ENCODE results near the gene GFOD2.
"Not testable (repeated sequence)": the region's sequence is repeated elsewhere in the genome, so short reads cannot be mapped to it uniquely, and the experiment has no call there.

GFOD2 gene

DNA sequence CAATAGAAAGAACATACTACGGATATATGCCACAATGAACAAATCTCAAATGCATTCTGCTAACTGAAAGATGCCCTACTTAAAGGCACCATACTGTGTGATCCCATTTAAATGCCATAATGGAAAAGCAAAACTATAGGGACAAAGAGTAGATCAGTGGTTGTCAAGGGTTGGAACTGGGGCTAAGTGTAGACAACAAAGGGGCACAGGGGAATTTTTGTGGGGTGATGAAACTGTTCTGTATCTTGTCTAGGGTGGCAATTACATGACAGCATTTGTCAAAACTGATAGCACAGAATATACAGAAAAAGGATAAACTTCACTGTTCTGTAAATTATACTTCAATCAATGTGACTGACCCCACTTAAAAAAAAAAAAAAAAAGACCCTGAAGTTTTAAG lies 17.7 kb downstream of the GFOD2 start:
- DNase-seq, result no peak

DNA sequence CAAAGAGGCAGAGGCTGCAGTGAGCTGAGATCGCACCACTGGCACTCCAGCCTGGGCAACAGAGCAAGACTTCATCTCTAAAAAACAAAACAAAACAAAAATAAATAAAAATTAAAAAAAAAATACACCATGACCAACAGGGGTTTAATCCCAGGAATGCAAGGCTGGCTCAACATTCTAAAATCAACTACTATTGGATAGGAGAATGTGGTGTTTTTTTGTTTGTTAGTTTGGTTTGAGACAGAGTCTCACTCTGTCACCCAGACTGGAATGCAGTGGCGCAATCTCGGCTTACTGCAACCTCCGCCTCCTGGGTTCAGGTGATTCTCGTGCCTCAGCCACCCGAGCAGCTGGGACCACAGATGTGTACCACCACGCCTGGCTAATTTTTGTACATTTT lies 19.9 kb downstream of the GFOD2 start:
- DNase-seq, result no peak

DNA sequence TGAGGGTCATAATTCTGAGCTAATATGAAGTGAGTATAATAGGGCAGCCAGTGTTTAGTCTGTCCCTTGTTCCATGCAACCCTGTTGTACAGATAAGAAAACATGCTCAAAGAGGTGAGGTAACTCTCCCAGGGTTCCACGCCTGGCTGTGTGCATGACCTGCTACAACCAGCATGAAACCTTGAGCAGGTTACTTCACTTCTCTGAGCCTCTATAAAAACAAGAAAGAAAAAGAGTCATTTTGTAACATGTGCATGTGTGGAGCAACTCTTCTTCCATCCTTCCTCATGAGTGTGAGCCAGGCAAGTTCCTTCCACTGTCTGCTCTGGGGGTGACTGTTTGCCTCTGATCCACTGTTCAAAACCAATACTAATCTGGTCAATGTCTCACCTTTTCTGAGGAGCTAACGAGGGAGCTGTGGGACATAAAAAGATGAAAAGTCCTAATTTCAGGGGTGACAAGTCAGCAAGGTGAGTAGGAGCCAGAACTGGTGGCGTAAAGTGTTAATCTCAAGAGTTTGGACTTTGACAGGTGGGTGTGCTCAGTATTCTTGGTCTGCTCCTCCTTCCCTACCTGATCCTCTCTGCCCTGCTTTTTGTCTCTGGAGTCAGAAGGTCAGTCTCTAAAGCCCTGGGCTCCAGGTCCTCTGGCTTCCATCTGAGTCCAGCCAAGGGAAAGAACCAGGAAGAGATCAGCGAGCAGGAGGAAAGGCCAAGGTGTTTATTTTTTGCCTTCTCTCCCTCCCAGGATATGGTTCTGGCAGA lies 21.5 kb downstream of the GFOD2 start:
- no peak for DNase-seq

DNA sequence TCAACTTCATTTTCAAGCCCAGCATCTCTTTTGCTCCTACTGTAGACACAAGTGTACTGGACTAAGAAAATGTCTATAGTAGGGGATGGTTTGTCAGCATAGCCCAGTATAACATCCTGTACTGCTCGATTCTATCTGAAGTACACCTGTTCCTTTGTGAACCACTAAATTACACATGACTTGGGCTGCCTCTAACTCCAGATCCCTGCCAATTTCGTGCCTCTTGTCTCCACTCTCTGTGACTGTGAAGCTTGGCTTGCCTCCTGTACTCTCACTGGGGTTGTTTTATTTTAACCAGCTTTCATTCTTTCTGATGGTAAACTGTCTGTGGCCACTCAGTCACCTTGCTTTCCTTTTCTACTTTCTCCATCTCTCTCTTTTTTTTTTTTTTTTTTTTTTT lies 24.5 kb downstream of the GFOD2 start:
- no peak for DNase-seq

DNA sequence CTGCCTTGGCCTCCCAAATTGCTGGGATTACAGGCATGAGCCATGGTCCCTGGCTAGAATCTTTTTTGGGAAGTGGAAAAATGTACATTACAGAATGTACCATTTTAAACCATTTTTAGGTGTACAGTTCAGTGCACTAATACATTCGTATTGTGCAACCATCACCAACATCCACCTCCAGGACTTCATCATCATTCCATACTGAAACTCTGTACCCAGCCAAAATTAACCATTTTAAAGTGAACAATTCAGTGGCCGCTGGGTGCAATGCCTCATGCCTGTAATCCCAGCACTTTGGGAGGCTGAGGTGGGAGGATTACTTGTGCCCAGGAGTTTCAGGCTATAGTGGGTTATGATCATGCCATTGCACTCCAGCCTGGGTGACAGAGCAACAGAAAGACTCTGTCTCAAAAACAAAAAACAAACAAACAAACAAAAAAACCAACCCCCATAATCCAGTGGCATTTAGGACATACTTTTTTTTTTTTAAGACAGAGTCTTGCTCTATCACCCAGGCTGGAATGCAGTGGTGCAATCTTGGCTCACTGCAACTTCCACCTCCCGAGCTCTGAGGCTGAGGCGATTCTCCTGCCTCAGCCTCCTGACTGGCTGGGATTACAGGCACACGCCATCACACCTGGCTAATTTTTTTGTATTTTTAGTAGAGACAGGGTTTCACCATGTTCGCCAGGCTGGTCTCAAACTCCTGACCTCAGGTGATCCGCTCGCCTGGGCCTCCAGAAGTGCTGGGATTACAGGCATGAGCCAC lies 25.4 kb downstream of the GFOD2 start:
- DNase-seq, result not testable (repeated sequence)

DNA sequence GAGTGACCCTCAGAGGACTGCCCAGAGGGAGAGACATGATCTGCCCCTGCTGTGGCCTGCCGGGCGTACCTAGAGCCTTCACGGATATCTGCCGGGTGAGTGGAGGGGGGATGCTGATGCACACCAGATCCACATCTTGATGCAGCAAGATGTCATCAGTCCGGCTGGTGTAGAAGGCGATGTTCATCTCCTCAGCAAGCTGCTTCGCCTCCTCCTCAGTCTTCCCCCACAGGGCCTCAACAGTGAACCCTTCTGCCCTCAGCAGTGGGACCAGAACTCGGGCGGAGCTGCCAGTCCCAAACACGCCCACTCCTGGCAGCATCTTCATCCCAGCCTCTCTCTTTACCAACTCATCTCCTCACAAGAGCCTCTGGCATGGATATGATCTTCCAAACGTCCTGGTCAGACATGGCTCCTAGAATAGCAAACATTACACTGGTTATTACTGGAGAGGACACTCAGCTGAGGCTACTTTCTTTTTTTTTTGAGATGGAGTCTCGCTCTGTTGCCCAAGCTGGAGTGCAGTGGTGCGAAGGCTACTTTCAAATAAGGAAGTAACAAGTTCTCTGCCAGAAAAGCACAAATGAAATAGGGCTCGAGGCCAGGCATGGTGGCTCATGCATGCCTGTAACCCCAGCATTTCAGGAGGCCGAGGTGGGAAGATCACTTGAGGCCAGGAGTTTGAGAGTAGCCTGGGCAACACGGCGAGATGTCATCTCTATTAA lies 33.6 kb downstream of the GFOD2 start:
- no peak for DNase-seq

DNA sequence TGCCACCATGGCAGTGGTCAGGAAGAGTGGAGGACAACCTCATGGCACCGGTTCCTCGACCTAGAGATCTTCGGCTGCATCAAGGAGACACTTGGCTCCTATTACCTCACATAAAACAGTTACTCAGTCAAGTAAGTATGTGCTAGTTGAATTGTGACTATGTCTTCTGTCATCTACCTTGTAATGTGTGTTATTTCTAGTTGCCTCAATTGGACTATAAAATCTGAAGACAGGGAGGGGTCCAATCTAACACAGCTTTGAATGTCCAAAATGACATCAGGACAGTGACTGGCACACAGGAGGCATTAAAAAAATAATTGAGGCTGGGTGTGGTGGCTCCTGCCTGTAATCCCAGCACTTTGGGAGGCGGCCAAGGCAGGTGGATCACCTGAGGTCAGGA lies 35.3 kb downstream of the GFOD2 start:
- no peak for DNase-seq

DNA sequence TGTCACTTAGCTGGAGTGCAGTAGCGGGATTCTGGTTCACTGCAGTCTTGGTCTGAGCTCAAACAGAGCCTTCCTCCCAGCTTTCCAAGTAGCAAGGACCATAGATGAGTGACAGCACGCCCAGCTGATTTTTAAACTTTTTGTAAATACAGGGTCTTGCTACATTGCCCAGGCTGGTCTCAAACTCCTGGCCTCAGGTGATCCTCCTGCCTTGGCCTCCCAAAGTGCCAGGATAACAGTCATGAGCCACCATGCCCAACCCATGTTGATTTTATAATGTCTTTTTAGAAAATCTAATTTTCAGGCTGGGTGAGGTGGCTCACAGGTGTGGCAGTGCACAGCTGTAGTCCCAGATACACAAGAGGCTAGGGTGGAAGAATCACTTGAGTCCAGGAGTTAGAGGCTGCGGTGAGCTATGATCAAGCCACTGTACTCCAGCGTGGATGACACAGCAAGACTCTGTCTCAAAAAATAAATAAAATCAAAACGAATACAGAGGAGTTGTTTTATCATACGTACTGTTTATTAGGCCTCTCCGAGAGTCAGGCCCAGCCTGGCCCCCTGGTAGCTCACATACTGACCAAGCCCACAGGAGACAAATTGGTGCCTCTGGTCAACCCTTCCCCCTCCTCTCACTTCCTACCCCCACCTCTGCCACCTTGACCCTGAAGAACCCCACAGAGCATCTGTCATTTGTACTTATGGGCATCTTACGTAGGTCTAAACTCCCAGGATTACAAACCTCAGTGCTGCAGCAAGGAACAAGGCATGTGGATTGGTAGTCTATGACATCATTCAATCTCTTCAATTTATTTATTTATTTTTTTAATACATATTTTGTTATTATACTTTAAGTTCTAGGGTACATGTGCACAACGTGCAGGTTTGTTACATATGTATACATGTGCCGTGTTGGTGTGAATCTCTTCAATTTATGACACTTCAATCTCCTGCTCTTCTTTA lies 38.9 kb downstream of the GFOD2 start:
- no peak for DNase-seq

DNA sequence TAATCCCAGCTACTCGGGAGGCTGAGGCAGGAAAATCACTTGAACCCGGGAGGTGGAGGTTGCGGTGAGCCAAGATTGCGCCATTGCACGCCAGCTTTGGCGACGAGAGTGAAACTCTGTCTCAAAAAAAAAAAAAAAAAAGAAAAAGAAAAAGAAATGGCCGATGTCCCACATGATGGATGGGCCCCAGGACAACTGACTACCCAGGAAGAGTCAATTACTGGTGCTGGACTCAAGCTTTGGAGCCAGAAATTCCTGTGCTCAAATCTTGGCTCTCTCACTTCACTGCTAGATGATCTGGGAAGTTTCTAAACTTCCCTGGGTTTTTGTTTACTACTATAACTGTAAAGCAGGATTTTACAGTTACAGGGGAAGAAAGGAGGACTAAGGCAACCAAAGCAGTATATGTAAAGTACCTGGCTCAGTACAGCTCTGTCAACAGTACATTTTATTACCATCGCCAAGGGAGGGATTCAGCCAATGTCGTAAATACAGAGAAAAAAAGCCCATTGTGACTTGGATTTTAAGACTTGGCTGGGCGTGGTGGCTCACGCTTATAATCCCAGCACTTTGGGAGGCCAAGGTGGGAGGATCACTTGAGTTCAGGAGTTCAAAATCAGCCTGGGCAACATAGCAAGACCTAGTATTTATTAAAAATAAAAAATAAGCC lies 40.6 kb downstream of the GFOD2 start:
- no peak for DNase-seq

DNA sequence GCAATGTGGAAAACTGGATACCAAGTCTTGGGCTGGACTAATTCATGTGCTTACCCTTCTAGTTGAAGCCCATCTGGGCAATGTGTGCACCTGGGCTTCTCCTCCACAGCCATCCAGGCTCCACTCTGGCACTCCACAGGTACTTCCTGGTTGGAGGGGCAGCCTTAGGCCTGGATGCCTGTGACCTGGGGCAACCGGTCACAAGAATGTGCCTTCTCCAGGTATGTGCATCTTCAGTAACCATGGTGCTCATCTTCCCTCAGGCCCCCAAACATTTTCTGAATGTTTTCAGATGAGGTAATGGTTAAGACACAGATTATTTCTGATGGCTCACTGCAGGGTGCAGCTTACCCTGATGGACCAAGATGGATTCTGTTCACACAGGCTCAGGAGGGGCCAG lies 41.4 kb downstream of the GFOD2 start:
- DNase-seq, result no peak

DNA sequence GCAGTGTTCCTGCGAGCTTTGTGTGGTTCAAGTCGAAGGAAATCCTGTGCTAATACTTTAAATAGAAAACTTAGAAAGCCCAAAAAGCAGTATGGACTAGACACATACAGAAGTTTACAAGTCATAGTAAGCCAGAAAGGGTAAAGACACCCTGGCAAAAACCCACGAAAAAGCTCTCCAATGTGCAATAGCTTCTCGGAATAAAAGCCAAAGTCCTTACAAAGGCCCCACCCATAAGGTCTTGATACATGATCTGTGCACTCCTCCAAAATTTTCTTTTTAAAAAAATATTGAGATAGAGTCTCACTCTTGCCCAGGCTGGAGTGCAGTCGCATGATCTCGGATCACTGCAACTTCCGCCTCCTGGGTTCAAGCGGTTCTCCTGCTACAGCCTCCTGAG lies 42.2 kb downstream of the GFOD2 start:
- no peak for DNase-seq

DNA sequence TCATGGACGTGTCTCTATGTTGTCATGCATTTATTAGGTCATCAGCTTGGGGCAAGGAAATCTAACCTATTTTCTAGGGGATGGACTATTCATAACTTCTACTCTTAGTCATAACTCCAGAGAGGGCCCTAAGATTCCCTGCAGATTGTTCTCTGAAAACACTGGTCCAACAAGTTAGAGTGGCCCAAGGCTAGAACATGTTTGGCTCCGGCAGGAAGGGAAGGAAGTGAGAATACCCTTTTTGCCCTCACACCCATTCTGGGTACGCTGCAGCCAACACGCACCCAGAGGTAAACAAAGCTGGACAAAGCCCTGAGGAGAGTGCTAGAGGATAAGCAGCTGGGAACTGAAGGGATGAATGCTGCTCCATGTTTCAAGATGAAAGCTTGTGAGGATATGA lies 42.6 kb downstream of the GFOD2 start:
- DNase-seq, result no peak

DNA sequence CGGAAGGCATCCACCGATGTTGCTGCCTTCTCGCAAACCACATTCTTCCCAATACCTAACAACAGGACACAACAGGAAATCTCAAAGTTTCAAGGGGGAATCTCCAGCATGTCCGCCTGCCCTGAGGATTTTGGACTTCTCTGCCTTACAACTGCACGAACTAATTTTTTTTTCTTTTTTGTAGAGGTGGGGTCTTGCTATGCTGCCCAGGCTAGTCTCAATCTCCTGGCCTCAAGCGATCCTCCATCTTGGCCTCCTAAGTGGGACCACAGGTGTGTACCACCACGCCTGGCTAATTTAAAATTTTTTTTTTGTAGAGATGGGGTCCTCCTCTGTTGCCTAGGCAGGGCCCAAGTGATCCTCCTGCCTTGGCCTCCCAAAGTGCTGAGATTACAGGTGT lies 43.1 kb downstream of the GFOD2 start:
- DNase-seq, result no peak

DNA sequence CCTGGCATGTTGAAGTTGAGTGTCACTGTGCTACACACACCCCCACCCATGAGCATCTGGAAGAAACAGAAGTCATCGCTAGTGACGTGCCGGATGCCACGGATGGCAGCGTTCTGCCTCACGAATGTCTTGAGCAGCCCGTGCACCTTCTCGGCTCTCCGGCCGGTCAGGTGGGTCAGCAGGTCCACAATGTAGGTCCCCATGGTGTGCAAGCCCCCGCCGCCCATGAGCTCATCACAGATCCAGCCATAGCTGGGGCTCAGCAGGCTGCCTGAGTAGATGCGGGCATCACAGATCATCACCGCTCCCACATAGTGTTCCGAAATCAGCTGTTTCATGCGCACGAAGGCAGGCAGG lies 43.6 kb downstream of the GFOD2 start:
- no peak for DNase-seq

DNA sequence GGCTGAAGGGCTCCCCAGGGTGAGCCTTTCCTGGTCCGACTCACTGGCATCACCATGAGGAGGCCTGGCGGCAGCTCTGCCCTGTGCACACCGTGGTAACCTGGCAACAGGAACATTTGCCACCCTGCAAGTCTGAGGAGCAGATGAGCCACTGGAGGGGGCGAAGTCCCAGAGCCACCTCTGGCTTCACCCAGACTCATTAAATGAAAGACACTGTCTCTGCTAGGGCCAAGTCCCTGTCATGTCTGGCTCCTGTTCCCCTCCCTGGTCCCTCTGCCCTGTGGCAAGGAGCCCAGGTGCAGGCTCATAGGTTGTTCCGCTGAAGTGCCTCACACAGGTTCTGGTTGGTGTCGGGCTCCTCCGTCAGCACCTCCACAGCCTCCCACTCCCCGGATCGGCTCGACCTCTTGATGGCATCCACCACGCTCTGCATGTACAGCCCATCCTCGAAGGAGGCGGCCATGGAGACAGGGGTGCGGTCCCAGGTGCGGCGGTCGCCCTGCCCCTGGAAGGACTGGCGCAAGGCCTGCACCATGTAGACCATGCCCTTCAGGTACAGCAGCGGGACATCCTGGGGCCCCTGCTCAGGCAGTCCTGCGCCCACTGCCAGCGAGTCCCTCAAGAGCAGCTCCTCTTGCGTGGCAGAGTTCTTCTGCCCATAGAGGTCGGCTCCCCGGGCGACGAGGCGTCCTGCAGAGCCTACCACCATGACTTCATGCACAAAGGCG lies 44.1 kb downstream of the GFOD2 start:
- DNase-seq, result no peak

DNA sequence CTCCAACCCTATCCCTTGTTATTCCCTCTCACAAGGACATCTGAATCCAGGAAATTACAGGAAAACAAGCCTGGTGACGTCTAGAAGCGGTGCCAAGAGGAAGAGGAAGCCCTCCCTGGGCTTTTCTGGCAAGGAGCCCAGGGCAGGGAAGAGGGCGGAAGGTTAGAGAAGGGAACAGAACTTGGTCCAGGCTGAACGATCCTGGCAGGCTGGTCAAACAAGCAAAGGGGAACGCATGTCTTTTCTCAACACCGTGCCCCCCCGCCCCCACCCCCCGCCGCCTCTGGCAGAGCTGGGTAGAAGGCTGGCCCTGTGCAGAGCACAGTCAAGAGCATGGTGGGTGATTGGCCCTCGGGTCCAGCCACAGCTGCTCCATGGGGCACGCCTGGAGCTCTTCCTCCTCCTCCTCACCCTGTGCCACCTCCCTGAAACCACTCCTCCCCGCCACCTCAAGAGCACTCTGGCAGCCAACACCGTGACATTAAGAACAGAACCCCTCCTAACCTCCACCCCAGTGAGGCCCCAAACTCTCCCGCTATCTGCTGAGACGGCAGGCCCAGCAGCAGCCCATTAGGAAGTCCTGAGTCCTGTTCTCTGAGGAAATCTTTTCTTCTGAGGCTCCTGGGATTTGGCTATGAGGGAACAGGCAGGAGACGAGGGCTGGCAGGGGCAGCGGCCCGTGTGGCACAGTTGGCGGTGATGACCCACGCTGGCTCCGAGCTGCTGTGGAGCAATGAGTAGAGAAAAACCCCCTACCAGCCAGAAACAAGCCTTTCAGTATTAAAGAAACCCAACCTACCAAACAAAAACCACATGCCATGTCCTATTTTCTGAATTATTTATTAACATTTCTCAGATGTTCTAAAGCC lies 45.2 kb downstream of the GFOD2 start:
- no peak for DNase-seq

DNA sequence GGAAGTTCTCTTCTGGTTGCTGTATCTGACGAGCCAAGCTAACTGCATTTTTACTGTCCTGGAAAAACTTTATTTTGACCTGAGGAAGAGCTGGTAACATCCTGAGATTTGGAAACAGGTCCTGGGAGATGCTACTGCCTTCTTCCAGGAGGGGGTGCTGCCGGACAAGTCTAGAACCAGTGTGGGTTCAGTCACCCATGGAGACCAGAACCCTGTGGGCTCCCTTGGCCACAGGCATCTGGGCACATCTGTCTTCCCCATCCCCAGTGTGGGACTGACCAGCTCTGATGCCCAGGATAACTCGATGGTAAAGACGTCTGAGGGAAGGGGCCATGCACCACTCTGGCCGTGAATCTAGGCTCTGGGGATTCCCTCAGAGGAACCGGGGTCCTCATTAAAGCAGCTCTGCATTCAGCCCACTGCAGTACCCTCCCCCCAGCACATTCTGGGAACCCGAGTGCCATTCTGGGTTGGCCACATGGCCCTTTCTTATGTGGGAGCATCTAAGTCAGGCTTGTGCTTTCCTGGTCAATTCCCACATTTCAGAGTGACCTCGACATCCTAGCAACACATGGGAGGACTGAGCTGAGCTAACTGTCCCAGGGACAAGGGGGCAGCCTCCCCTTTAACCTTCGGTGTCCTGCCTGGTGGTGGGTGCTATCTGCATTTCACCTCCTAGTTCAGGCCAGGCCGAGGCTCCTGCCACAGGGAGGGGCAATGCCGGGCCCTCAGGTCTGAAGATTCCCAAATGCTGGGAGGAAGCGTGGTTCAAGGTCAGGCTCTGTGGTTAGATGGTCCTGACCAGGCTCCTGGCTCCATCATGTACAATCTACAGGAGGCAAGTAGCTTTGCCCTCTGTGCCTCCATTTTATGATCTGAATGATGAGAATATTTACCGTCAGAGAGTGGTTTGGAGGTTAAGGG lies 46.1 kb downstream of the GFOD2 start:
- peak; percentile 70 for DNase-seq

DNA sequence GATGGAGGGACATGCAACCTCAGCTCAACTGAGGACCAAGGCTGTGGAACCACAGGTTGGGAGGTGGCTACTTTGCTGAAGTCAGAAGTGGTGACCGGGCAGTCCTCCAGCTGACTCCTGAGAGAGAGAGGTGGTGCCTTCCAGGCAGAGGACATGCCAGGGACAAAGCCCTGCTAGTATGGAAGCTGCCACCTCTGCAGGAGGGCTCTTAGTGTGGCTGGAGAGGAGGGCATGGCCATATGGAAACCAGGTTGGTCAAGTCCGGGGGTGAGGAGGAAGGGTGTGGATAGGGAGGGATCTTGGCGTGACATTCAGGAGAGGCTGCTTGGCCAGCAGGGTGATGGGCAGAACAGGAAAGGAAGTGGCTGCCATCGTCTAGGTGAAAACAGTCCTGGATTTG lies 46.8 kb downstream of the GFOD2 start:
- no peak for DNase-seq

DNA sequence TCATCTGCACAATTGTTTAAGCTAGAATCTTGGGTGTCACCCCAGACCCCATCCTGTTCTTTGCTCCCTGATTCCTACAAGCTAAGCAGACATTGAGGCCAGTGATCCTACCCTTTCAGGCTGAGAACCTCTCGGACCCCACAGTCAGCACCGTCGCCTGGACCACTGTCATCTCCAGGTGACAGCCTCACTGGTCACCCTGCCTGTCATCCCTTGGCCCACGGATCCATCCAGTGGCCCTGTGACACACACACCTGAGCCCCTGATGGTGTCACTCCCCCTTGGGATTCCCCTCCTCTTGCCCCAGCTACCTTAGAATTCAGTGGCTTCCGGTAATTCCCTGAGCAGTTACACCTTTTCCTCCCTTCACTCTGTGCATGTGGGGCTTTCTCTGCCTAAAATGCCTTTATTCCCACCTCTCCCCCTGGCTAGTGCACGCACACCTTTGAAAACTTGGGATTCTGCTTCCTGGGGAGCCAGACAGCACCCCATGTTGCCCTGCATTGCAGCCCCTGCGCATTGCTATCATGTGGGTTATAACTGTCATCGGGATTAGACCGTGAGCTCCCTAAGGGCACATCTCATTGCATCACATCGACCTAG lies 49.5 kb downstream of the GFOD2 start:
- no peak for DNase-seq
